ENCODE measurements around the gene CCDC14.

CCDC14 gene

DNA sequence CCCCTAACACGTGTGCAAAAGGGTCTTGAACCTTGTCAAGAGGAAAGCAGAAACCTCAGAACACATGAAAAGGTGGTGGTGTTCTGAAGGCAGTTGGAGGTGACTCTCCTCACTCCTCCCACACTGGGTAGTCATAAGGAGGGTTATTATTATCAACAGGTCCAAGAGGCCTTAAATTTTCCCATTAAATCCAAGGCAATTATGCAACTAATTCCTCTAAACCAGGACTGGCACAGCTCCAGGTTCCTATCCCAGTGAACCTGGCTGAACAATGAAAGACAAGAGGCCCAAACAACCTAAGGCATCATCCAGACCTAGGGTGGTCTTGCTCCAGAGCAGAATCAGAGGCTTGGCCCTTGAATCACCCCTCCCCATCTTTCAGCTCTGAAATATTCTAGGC lies 91.9 kb downstream of the CCDC14 start:
- H3K27me3 Mint-ChIP-seq, result no peaks in the 10 kb centered on the region
- no peak overlapping the region for H3K27ac Mint-ChIP-seq
- H3K36me3 Mint-ChIP-seq (ENCODE audit: low read depth), result no peaks in the 10 kb centered on the region
- no peaks in the 10 kb centered on the region for H3K9me3 Mint-ChIP-seq
- H3K4me3 Mint-ChIP-seq, result no peak overlapping the region
- no peaks in the 10 kb centered on the region for H3K4me1 Mint-ChIP-seq (ENCODE audit: low read depth)

DNA sequence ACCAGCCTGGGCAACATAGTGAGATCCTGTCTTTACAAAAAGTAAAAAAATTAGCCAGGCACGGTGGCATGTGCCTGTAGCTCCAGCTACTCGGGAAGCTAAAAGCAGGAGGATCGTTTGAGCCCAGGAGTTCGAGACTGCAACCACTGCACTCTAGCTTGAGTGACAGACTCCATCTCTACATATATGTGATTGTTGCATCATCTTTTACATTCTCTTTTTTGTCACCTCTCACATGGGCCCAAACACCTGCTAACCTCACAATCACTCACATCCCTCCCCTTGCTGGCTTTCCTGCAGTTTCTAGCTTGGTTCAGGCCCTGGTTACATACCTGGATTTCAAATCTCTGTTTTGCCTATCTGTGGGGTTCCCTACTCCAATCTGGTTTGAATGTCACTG lies 96.3 kb downstream of the CCDC14 start:
- no peak overlapping the region for H3K4me3 Mint-ChIP-seq
- H3K27ac Mint-ChIP-seq, result no peak overlapping the region
- no peaks in the 10 kb centered on the region for H3K27me3 Mint-ChIP-seq
- H3K4me1 Mint-ChIP-seq (ENCODE audit: low read depth), result no peaks in the 10 kb centered on the region
- H3K9me3 Mint-ChIP-seq, result no peaks in the 10 kb centered on the region
- H3K36me3 Mint-ChIP-seq (ENCODE audit: low read depth), result no peaks in the 10 kb centered on the region
